Glutamatergic neuron (in vitro differentiated cells): ENCODE measurements around the gene GARIN3. TPM values are rescaled to one million over a fixed set of nuclear protein-coding genes. Genes with fewer than 3 reads are reported as not detected.

Experiments
- DNase-seq: peaks from one replicate; pipeline ENCODE4 v3.0.0; 2022
- H3K27ac Mint-ChIP-seq: one replicate; pipeline ENCODE4 v1.8.0; 2020; ENCODE audit warnings: mild to moderate bottlenecking, mixed read lengths, inconsistent platforms; ENCODE audit not compliant: unreplicated experiment
- H3K27me3 Mint-ChIP-seq: one replicate; pipeline ENCODE4 v1.8.0; 2020; ENCODE audit warnings: mild to moderate bottlenecking, moderate library complexity, mixed read lengths, inconsistent platforms; ENCODE audit not compliant: unreplicated experiment
- H3K36me3 Mint-ChIP-seq: one replicate; pipeline ENCODE4 v1.8.0; 2020; ENCODE audit warnings: mild to moderate bottlenecking, mixed read lengths, inconsistent platforms; ENCODE audit not compliant: unreplicated experiment
- H3K4me1 Mint-ChIP-seq: one replicate; pipeline ENCODE4 v1.8.0; 2020; ENCODE audit warnings: mild to moderate bottlenecking, low read depth, mixed read lengths, inconsistent platforms; ENCODE audit not compliant: unreplicated experiment
- H3K4me3 Mint-ChIP-seq: one replicate; pipeline ENCODE4 v1.8.0; 2020; ENCODE audit warnings: mild to moderate bottlenecking, mixed read lengths, inconsistent platforms; ENCODE audit not compliant: unreplicated experiment
- H3K9me3 Mint-ChIP-seq: one replicate; pipeline ENCODE4 v1.8.0; 2020; ENCODE audit warnings: mild to moderate bottlenecking, moderate library complexity, mixed read lengths, inconsistent platforms; ENCODE audit not compliant: unreplicated experiment
- total RNA-seq: library from RNA; stranded (reverse); fragmentation: NEBNext Ultra II Directional; extraction: Animal tissue kit (Norgen Biotek cat#: 25700); gene quantifications from one replicate; pipeline ENCODE4 v1.2.1, GENCODE V29; 2021; ENCODE audit not compliant: unreplicated experiment
- TF ChIP-seq, protein P1 (sequence below): fragments of 200-600 bp; sonication (generic); IDR thresholded peaks from one replicate; pipeline ENCODE4 v1.5.0; 2021; ENCODE audit not compliant: partially characterized antibody, unreplicated experiment

GARIN3 gene
- total RNA-seq, 1 donor from 2014 or later, result not detected

DNA sequence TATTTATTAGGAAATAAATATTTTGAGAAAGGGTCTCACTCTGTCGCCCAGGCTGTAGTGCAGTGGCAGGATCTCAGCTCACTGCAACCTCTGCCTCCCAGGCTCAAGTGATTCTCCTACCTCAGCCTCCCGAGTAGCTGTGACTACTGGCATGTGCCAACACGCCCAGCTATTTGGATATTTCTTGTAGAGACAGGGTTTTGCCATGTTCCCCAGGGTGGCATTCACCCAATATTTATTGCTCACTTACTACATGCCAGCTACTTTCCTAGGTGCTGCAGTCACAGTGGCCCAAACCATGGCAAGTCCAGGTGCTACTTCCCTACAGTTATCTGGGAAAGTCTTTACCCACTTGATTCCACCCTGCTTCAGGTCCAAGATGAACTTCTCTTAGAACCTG is 15.1 kb downstream of the GARIN3 start:
- H3K4me1 Mint-ChIP-seq, result peaks cover 2% of the 10 kb centered on the region

DNA sequence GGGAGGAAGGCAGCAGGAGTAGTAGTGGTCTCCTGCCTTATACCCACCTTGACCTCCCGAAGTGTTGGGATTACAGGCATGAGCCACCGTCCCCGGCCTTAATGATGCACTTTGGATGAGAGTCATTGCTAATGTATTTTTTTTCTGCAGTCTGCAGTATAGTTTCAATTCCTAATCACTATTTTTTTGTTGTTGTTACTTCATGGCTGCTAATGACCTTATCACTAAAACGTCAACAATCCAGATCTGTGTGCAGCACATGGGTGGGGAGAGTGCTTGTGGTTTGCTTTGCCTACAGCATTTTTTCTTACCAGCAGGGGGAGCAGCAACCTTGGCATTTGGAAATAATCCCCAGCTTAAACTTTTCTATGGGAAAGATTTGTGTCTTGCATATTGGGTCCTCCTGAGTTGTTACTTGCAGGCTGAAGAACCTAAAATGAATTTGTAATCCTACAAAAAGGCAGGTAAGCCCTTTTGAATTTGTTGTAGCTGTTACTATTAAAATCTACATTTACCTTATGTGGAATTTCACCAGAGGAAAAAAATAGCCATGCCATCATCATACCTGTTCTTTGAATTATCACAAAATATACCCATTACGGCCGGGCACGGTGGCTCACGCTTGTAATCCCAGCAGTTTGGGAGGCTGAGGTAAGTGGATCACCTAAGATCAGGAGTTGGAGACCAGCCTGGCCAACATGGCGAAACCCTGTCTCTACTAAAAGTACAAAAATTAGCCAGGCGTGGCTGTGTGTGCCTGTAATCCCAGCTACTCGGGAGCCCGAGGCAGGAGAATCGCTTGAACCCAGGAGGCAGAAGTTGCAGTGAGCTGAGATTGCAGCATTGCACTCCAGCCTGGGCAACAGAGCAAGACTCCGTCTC is 17.1 kb downstream of the GARIN3 start:
- Mint-ChIP-seq H3K4me3 (no peak overlapping the region), H3K27me3 (peaks cover under 1% of the 10 kb centered on the region), H3K36me3 (no peaks in the 10 kb centered on the region), H3K27ac (no peak overlapping the region), H3K9me3 (no peaks in the 10 kb centered on the region), H3K4me1 (peaks cover 4% of the 10 kb centered on the region)
- DNase-seq, result peak; percentile 71
- TF ChIP-seq, protein P1, sequence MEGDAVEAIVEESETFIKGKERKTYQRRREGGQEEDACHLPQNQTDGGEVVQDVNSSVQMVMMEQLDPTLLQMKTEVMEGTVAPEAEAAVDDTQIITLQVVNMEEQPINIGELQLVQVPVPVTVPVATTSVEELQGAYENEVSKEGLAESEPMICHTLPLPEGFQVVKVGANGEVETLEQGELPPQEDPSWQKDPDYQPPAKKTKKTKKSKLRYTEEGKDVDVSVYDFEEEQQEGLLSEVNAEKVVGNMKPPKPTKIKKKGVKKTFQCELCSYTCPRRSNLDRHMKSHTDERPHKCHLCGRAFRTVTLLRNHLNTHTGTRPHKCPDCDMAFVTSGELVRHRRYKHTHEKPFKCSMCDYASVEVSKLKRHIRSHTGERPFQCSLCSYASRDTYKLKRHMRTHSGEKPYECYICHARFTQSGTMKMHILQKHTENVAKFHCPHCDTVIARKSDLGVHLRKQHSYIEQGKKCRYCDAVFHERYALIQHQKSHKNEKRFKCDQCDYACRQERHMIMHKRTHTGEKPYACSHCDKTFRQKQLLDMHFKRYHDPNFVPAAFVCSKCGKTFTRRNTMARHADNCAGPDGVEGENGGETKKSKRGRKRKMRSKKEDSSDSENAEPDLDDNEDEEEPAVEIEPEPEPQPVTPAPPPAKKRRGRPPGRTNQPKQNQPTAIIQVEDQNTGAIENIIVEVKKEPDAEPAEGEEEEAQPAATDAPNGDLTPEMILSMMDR, result peak; percentile 87

More for the DNA sequence above, 15.1 kb downstream of the GARIN3 start:
- H3K9me3 Mint-ChIP-seq, result no peaks in the 10 kb centered on the region
- no peaks in the 10 kb centered on the region for H3K36me3 Mint-ChIP-seq
- no peak for DNase-seq
- no peaks in the 10 kb centered on the region for H3K27me3 Mint-ChIP-seq
- H3K27ac Mint-ChIP-seq, result no peak overlapping the region
- TF ChIP-seq, protein P1, result no peak
- H3K4me3 Mint-ChIP-seq, result no peak overlapping the region

DNA sequence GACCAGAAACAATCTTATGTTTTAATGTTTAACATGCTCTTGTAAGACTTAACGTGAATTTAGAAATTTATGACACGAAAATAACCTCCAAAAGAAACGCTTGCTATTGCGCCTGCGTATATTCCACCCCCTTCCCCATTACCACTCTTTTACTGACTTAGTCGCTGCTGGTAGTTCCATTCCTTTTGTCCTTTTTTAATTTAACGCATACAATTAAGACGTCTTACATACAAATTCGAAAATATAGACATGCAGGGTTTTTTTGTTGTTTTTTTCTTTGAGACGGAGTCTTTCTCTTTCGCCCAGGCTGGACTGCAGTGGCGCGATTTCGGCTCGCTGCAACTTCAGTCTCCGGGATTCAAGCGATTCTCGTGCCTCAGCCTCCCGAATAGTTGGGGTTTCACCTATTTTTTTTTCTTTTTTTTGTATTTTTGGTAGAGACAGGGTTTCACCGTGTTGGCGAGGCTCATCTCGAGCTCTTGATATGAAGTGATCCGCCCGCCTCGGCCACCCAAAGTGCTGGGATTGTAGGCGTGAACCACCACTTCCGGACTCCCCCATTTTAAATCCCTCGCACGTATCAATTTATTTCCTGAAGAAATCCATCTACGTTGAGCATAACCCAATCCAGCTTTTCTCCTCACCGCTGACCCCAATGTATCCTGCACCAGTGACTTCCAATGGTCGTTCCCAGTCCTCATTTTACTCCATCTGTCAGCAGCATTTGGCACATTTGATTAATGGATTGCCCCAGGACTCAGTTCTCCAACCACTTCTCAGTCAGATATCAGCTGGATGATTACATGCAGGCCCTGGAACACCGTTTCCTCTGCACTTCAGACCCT is 22.7 kb downstream of the GARIN3 start:
- peaks cover 10% of the 10 kb centered on the region for H3K9me3 Mint-ChIP-seq
- H3K36me3 Mint-ChIP-seq, result no peaks in the 10 kb centered on the region
- H3K4me3 Mint-ChIP-seq, result peak overlapping the region; percentile 99
- DNase-seq, result peak; percentile 31
- H3K4me1 Mint-ChIP-seq, result peaks cover 7% of the 10 kb centered on the region
- H3K27me3 Mint-ChIP-seq, result peaks cover 5% of the 10 kb centered on the region
- TF ChIP-seq, protein P1, result no peak
- H3K27ac Mint-ChIP-seq, result peak overlapping the region; percentile 96

DNA sequence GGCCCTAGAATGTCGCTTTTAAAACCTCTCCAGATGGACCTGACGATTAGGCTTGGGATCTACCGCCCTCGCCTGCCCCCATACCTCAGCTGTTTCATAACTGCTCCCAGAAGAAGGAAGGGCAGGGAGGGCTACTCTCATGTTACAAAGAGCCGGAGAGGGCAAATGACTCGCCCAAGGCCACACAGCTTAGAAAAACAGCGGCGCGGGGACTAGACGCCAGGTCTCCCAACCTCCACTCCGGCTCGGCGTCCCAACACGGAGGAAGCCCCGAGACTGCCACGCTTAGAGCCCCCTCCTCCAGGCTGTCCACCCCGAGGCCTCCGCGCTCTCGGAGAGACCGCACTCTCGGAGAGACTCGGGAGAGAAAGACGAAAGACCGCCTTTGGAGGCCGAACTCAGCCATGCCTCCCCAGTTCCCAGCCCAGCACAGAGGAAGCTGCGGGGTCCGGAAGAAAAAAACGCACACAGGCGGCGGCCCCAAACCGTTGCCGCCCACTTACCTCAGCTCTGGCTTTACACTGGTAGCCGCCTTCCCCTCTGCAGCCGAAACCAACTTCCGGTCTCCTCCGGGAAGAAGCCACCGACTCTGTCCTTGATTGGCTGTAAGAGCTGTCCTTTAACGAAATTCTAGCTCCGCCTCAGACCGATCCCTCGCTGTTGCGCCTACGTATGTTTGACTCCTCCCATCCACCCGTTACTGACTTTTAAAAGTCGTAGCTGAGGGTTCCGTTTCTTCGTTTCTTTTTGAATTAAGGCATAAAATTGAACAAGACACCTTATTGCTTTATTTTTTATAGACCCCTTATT is 23.5 kb downstream of the GARIN3 start, which contains the start of gene MED7:
TSS of gene MED7 (minus strand) at position 549 of the 810 bp plus-strand sequence. CDS start 3,434 bp downstream, outside the sequence.
- TF ChIP-seq, protein P1, result no peak
- no peaks in the 10 kb centered on the region for H3K36me3 Mint-ChIP-seq
- peaks cover 7% of the 10 kb centered on the region for H3K4me1 Mint-ChIP-seq
- peak within 1 kb of the TSS; percentile 96 for H3K27ac Mint-ChIP-seq
- H3K9me3 Mint-ChIP-seq, result peaks cover 10% of the 10 kb centered on the region
- peak; percentile 83 for DNase-seq
- H3K4me3 Mint-ChIP-seq, result peak within 1 kb of the TSS; percentile 99
- peaks cover 5% of the 10 kb centered on the region for H3K27me3 Mint-ChIP-seq
